AG04449 (cell line): ENCODE results near the gene GMPPB.

Source experiments
- CTCF ChIA-PET: fragments of 350-600 bp; formaldehyde crosslinking; extraction: SDS; loops from one replicate; lab custom pipeline; 2021; ENCODE audit warnings: antibody characterized with exemption; lab: Yijun Ruan, JAX
- POLR2A ChIA-PET: fragments of 400-600, 350-600 bp; formaldehyde crosslinking; extraction: SDS; loops from one replicate; lab custom pipeline; 2020; ENCODE audit warnings: antibody characterized with exemption, inconsistent platforms; lab: Yijun Ruan, JAX
- DNase-seq: peaks from one replicate; pipeline ENCODE4 v3.0.0-alpha.2; 2010; ENCODE audit warnings: low read depth, low spot score
- H3K4me3 ChIP-seq: 2 replicates; pipeline ENCODE4 v1.5.1; 2011; ENCODE audit warnings: low read depth, mild to moderate bottlenecking, control low read depth, low read length
- CTCF ChIP-seq: IDR thresholded peaks from one replicate; pipeline ENCODE4 v1.5.1; 2011; ENCODE audit warnings: mild to moderate bottlenecking, moderate library complexity, low read length, control low read depth, inconsistent platforms; ENCODE audit not compliant: insufficient read depth; ENCODE audit errors: missing control alignments

GMPPB gene

GRCh38 chr3:49723628-49724551 is at the start of gene GMPPB:
Gene GMPPB (minus strand): TSS chr3:49723951. CDS start chr3:49723726, 225 bp downstream.
- peak within 1 kb of the TSS; percentile 95 for H3K4me3 ChIP-seq
- no peak for TF ChIP-seq CTCF
- peak; percentile 62 for DNase-seq
- ChIA-PET POLR2A (interaction anchor here (1.2 kb wide), 2 partner anchors 9 to 11 kb away, joined by 3 to 5 read pairs; no protein-coding TSS in a partner anchor), CTCF (interaction anchor here (1.0 kb wide), 2 partner anchors 79 to 116 kb away, joined by 3 to 6 read pairs; partner anchors contain the start of gene INKA1)

- CTCF ChIA-PET: interaction anchor here (1.3 kb wide), 1 partner anchor 67 kb away, joined by 3 read pairs; no protein-coding TSS in a partner anchor
- DNase-seq: no peak
- TF ChIP-seq CTCF: no peak
- no peak overlapping the region for H3K4me3 ChIP-seq
- POLR2A ChIA-PET: interaction anchor here (1.3 kb wide), 1 partner anchor 14 kb away, joined by 4 read pairs; the partner anchor contains the start of gene IP6K1
These were observed 49.0 kb upstream of the GMPPB start for GRCh38 chr3:49772703-49773102.

GRCh38 chr3:49771340-49771938 is 47.7 kb upstream of the GMPPB start:
- no peak for DNase-seq
- ChIA-PET CTCF (interaction anchor here (0.6 to 2.1 kb wide), 7 partner anchors 12 to 68 kb away, joined by 3 to 8 read pairs (median 3); partner anchors contain the start of gene INKA1), POLR2A (no interaction called here)
- TF ChIP-seq CTCF: no peak
- H3K4me3 ChIP-seq: no peak overlapping the region

GRCh38 chr3:49769926-49770325 is 46.2 kb upstream of the GMPPB start:
- ChIA-PET CTCF (interaction anchor here (1.1 to 2.1 kb wide), 5 partner anchors 12 to 69 kb away, joined by 3 to 8 read pairs (median 5); partner anchors contain the start of gene INKA1), POLR2A (interaction anchor here (0.6 kb wide), 1 partner anchor 12 kb away, joined by 3 read pairs; no protein-coding TSS in a partner anchor)
- TF ChIP-seq CTCF: no peak
- no peak for DNase-seq
- no peak overlapping the region for H3K4me3 ChIP-seq

GRCh38 chr3:49769286-49769915 is 45.6 kb upstream of the GMPPB start:
- TF ChIP-seq CTCF: no peak
- POLR2A ChIA-PET: interaction anchor here (0.6 kb wide), 1 partner anchor 11 kb away, joined by 3 read pairs; no protein-coding TSS in a partner anchor

More at GRCh38 chr3:49769286-49769915, 45.6 kb upstream of the GMPPB start:
- H3K4me3 ChIP-seq: no peak overlapping the region
- CTCF ChIA-PET: interaction anchor here (1.1 to 2.1 kb wide), 5 partner anchors 11 to 70 kb away, joined by 3 to 8 read pairs (median 5); partner anchors contain the start of gene INKA1
- DNase-seq: no peak
